GM23338 (cell line): ENCODE results near the gene FCN3. TPM values are rescaled to one million over a fixed set of nuclear protein-coding genes. Genes with fewer than 3 reads are reported as not detected.

Experiments
- ATAC-seq: fragments of 200-7000 bp; cut with Tn5 transposase; 3 replicates; pipeline ENCODE4 v1.9.1; 2020
- DNase-seq: peaks from one replicate; pipeline ENCODE4 v3.0.0-alpha.2; 2015; ENCODE audit warnings: low spot score
- H2AFZ ChIP-seq: fragments of 200-600 bp; sonication (generic); 2 replicates; pipeline ENCODE4 v1.8.0; 2016; ENCODE audit warnings: antibody characterized with exemption, mild to moderate bottlenecking, moderate library complexity
- H3F3A ChIP-seq: fragments of 200-600 bp; sonication (generic); replicated peaks from 2 replicates; pipeline ENCODE4 v1.8.0; 2017; ENCODE audit warnings: antibody characterized with exemption, mixed run types, low read depth
- H3K27ac ChIP-seq: fragments of 200-600 bp; sonication (generic); 2 replicates; pipeline ENCODE4 v1.6.1; 2016; ENCODE audit warnings: low read depth
- H3K27me3 ChIP-seq: fragments of 200-600 bp; sonication (generic); 2 replicates; pipeline ENCODE4 v1.8.0; 2016; ENCODE audit warnings: mild to moderate bottlenecking, mixed run types, moderate library complexity; ENCODE audit not compliant: insufficient read depth
- H3K36me3 ChIP-seq: fragments of 200-600 bp; sonication (generic); 2 replicates; pipeline ENCODE4 v1.8.0; 2016; ENCODE audit warnings: mild to moderate bottlenecking; ENCODE audit not compliant: insufficient read depth
- H3K4me1 ChIP-seq: fragments of 200-600 bp; sonication (generic); 2 replicates; pipeline ENCODE4 v1.8.0; 2016; ENCODE audit warnings: mild to moderate bottlenecking, moderate library complexity; ENCODE audit not compliant: insufficient read depth
- H3K4me2 ChIP-seq: fragments of 200-600 bp; sonication (generic); 2 replicates; pipeline ENCODE4 v1.7.1; 2017; ENCODE audit warnings: mixed run types
- H3K4me3 ChIP-seq: fragments of 200-600 bp; sonication (generic); 2 replicates; pipeline ENCODE4 v1.6.1; 2016; ENCODE audit warnings: mixed run types
- H3K79me2 ChIP-seq: fragments of 200-600 bp; sonication (generic); replicated peaks from 2 replicates; pipeline ENCODE4 v1.8.0; 2017; ENCODE audit warnings: mild to moderate bottlenecking; ENCODE audit not compliant: insufficient read depth
- H3K9me2 ChIP-seq: fragments of 200-600 bp; sonication (generic); 2 replicates; pipeline ENCODE4 v1.8.0; 2017; ENCODE audit not compliant: insufficient read depth
- H4K20me1 ChIP-seq: fragments of 200-600 bp; sonication (generic); replicated peaks from 2 replicates; pipeline ENCODE4 v1.8.0; 2017; ENCODE audit warnings: mild to moderate bottlenecking; ENCODE audit not compliant: insufficient read depth
- H3K27ac Mint-ChIP-seq: 2 replicates; pipeline ENCODE4 v1.8.0; 2020; ENCODE audit warnings: inconsistent platforms, mild to moderate bottlenecking, moderate library complexity, mixed read lengths
- H3K27me3 Mint-ChIP-seq: 3 replicates; pipeline ENCODE4 v1.8.0; 2022; ENCODE audit warnings: low read depth, mild to moderate bottlenecking, moderate library complexity, mixed read lengths, inconsistent platforms; ENCODE audit not compliant: insufficient read depth, poor library complexity
- H3K36me3 Mint-ChIP-seq: 3 replicates; pipeline ENCODE4 v1.8.0; 2021; ENCODE audit warnings: low read depth, mild to moderate bottlenecking, inconsistent platforms, moderate library complexity, mixed read lengths
- H3K4me1 Mint-ChIP-seq: 3 replicates; pipeline ENCODE4 v1.8.0; 2020; ENCODE audit warnings: mild to moderate bottlenecking, inconsistent platforms, mixed read lengths
- H3K4me3 Mint-ChIP-seq: 3 replicates; pipeline ENCODE4 v1.8.0; 2021; ENCODE audit warnings: moderate library complexity, mild to moderate bottlenecking, inconsistent platforms, mixed read lengths
- H3K9me3 Mint-ChIP-seq: 3 replicates; pipeline ENCODE4 v1.8.0; 2020; ENCODE audit warnings: moderate library complexity, mild to moderate bottlenecking, inconsistent platforms, mixed read lengths
- CREB1 ChIP-seq: fragments of 250-450 bp; sonication (Bioruptor Pico); IDR thresholded peaks from 2 replicates; pipeline ENCODE4 v1.5.0; 2020; ENCODE audit warnings: low read depth, mild to moderate bottlenecking, moderate library complexity
- POLR2AphosphoS5 ChIP-seq: IDR thresholded peaks from 2 replicates; pipeline ENCODE4 v1.6.1; 2016; ENCODE audit warnings: antibody characterized with exemption, low read depth
- REST ChIP-seq: IDR thresholded peaks from one replicate; pipeline ENCODE4 v1.6.1; 2018; ENCODE audit warnings: antibody characterized with exemption; ENCODE audit not compliant: unreplicated experiment
- ZNF462 ChIP-seq: fragments of 250-450 bp; sonication (Bioruptor Pico); IDR thresholded peaks from 2 replicates; pipeline ENCODE4 v1.5.0; 2020; ENCODE audit warnings: mild to moderate bottlenecking, moderate library complexity
- polyA plus RNA-seq: library from polyadenylated mRNA; unstranded; fragments of >200 nt; fragmentation: Nextera tagmentation; extraction: Ambion mirVana; gene quantifications from 2 replicates; pipeline ENCODE4 v1.2.1, GENCODE V29; 2016
- total RNA-seq: library from RNA; depleted of rRNA; stranded (reverse); fragments of >200 nt; shearing (Covaris generic); gene quantifications from 2 replicates; pipeline ENCODE4 v1.2.3, GENCODE V29; 2014
- TF ChIP-seq, protein P1 (sequence below), 2 experiments: fragments of 200-600 bp in 1 of 2; sonication (generic) in 1 of 2; conservative IDR thresholded peaks; 2 replicates each; pipeline versions ENCODE4 v1.5.1 to v1.6.1; 2016 to 2017; ENCODE audit warnings: antibody characterized with exemption in 2 of 2, low read depth in 2 of 2, mild to moderate bottlenecking in 2 of 2, moderate library complexity in 1 of 2

Gene FCN3
- total and polyA plus RNA-seq, 2 experiments from 2014 or later, result 0.49 TPM; not detected in 1

DNA sequence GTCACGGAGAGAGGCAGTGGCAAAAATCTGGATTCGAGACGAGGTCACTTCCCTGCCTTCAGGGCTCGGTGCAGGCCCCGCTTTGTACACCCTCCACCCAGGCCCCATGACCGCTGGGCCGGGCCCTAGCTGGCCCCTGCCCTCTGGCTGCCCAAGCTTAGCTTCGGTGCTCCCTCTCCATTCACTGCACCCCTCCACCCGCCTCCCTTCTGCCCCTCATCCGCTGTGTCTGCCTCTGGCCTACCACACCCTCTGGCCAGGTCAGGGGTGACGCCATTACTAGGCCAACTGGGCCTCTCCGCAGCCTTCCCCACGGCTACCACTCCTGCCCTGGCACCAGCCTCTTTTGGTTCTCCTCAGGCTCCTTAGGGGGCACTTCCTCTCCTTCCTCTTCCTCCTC, 9.0 kb upstream of the FCN3 start:
- Mint-ChIP-seq H3K4me1 (peaks cover 4% of the 10 kb centered on the region), H3K4me3 (peak overlapping the region; percentile 66), H3K27me3 (peaks cover 16% of the 10 kb centered on the region), H3K36me3 (no peaks in the 10 kb centered on the region), H3K27ac (no peak overlapping the region), H3K9me3 (peaks cover 2% of the 10 kb centered on the region; the same call in 2 of the 3 replicates)
- Histone ChIP-seq H3K36me3 (no peaks in the 10 kb centered on the region), H3K27ac (no peak overlapping the region), H3K27me3 (peaks cover 5% of the 10 kb centered on the region), H3K4me2 (peak overlapping the region; percentile 51), H3K4me1 (peaks cover 3% of the 10 kb centered on the region; the same call in 1 of the 2 replicates), H3K4me3 (peak overlapping the region; percentile 17; the same call in 1 of the 2 replicates), H3F3A (no peaks in the 10 kb centered on the region), H3K9me2 (no peaks in the 10 kb centered on the region), H3K79me2 (no peaks in the 10 kb centered on the region), H2AFZ (0 out of 2 replicates have a peak overlapping the region, but pooled peaks have one; percentile 59), H4K20me1 (no peaks in the 10 kb centered on the region)
- TF ChIP-seq, protein P1, sequence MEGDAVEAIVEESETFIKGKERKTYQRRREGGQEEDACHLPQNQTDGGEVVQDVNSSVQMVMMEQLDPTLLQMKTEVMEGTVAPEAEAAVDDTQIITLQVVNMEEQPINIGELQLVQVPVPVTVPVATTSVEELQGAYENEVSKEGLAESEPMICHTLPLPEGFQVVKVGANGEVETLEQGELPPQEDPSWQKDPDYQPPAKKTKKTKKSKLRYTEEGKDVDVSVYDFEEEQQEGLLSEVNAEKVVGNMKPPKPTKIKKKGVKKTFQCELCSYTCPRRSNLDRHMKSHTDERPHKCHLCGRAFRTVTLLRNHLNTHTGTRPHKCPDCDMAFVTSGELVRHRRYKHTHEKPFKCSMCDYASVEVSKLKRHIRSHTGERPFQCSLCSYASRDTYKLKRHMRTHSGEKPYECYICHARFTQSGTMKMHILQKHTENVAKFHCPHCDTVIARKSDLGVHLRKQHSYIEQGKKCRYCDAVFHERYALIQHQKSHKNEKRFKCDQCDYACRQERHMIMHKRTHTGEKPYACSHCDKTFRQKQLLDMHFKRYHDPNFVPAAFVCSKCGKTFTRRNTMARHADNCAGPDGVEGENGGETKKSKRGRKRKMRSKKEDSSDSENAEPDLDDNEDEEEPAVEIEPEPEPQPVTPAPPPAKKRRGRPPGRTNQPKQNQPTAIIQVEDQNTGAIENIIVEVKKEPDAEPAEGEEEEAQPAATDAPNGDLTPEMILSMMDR (conservative IDR thresholded peaks at IDR 0.05; ENCODE audit: low read depth in 2 of 2), result no peak
- TF ChIP-seq CREB1 (CRISPR knock-in tag), result no peak
- no peak for TF ChIP-seq REST
- DNase-seq (no peak), ATAC-seq (no peak)

- Histone ChIP-seq H3K4me3 (peak within 1 kb of the TSS; percentile 75), H3K36me3 (no peaks in the 10 kb centered on the region), H3K79me2 (no peaks in the 10 kb centered on the region), H3K4me2 (peak within 1 kb of the TSS; percentile 96), H3K4me1 (peaks cover 3% of the 10 kb centered on the region; the same call in 1 of the 2 replicates), H2AFZ (peak within 1 kb of the TSS; percentile 85; the same call in 1 of the 2 replicates), H3K27me3 (peaks cover 5% of the 10 kb centered on the region), H3F3A (no peaks in the 10 kb centered on the region), H4K20me1 (no peaks in the 10 kb centered on the region), H3K9me2 (no peaks in the 10 kb centered on the region), H3K27ac (no peak within 1 kb of the TSS)
- Mint-ChIP-seq H3K27me3 (peaks cover 14% of the 10 kb centered on the region), H3K27ac (no peak within 1 kb of the TSS), H3K4me3 (peak within 1 kb of the TSS; percentile 66), H3K4me1 (peaks cover 2% of the 10 kb centered on the region; the same call in 1 of the 3 replicates), H3K9me3 (no peaks in the 10 kb centered on the region), H3K36me3 (no peaks in the 10 kb centered on the region)
- DNase-seq (peak; percentile 91), ATAC-seq (peak; percentile 88)
- TF ChIP-seq POLR2AphosphoS5, result peak; percentile 85
- TF ChIP-seq ZNF462 (CRISPR knock-in tag), result no peak
Observed at GRCh38 chr1:27383039-27383605, 8.5 kb upstream of the FCN3 start, which contains the start of gene CD164L2. Gene CD164L2 (minus strand): TSS chr1:27383333. CDS start chr1:27383239, 94 bp downstream.
